Kidney (tissue), 14 donors: ENCODE measurements around the gene SNX14. TPM values are rescaled to one million over a fixed set of nuclear protein-coding genes. Genes with fewer than 3 reads are reported as not detected.

Source experiments
- DNase-seq, 5 donors: peaks; one replicate each; pipeline ENCODE4 v3.0.0-alpha.2; 2013 to 2020
- FAIRE-seq: peaks from 2 replicates; lab custom pipeline; 2012; peaks lifted over from hg19 to GRCh38; lab: Jason Lieb, UNC
- H3K27ac ChIP-seq, 2 donors: one replicate each; pipeline ENCODE4 v1.7.0; 2013; ENCODE audit warnings: low read depth in 2 of 2, low read length in 2 of 2, inconsistent platforms in 1 of 2
- H3K27me3 ChIP-seq: one replicate; pipeline ENCODE4 v1.7.1; 2013; ENCODE audit warnings: low read length, inconsistent platforms; ENCODE audit not compliant: control insufficient read depth, insufficient read depth
- H3K36me3 ChIP-seq, 3 donors: one replicate each; pipeline versions ENCODE4 v1.7.0 to v1.7.1; 2013; ENCODE audit warnings: low read length in 3 of 3, control low read depth in 1 of 3, inconsistent platforms in 1 of 3; ENCODE audit not compliant: insufficient read depth in 3 of 3, control insufficient read depth in 2 of 3
- H3K4me1 ChIP-seq, 3 donors: one replicate each; pipeline versions ENCODE4 v1.7.0 to v1.7.1; 2013; ENCODE audit warnings: low read length in 3 of 3, inconsistent platforms in 1 of 3, low read depth in 1 of 3; ENCODE audit not compliant: control insufficient read depth in 2 of 3, insufficient read depth in 2 of 3
- H3K4me3 ChIP-seq, 3 donors: one replicate each; pipeline versions ENCODE4 v1.7.0 to v1.8.1; 2013; ENCODE audit warnings: low read length in 3 of 3, control low read depth in 1 of 3, inconsistent platforms in 1 of 3
- H3K9ac ChIP-seq, 3 donors: one replicate each; pipeline versions ENCODE4 v1.7.0 to v1.7.1; 2013; ENCODE audit warnings: low read length in 3 of 3, control low read depth in 1 of 3, inconsistent platforms in 1 of 3
- H3K9me3 ChIP-seq, 3 donors: one replicate each; pipeline versions ENCODE4 v1.7.0 to v1.7.1; 2013; ENCODE audit warnings: low read length in 3 of 3, control low read depth in 1 of 3, inconsistent platforms in 1 of 3; ENCODE audit not compliant: control insufficient read depth in 2 of 3, insufficient read depth in 1 of 3
- CTCF ChIP-seq: IDR thresholded peaks from 3 replicates; pipeline ENCODE4 v1.5.1; 2012; ENCODE audit warnings: mild to moderate bottlenecking, moderate library complexity, borderline replicate concordance; ENCODE audit not compliant: insufficient read depth; ENCODE audit errors: extremely low read depth
- intact Hi-C: fragments of 100-400 bp; cut with DNase I; formaldehyde crosslinking; loops from one replicate; pipeline ENCODE4 v1.11.1; 2022
- polyA plus RNA-seq: library from polyadenylated mRNA; stranded (reverse); fragments of 350-450 nt; fragmentation: Illumina TruSeq; extraction: RNeasy Lipid Tissue Mini Kit (QIAGEN cat#74804); gene quantifications from one replicate; pipeline ENCODE4 v1.2.3, GENCODE V29; 2014; ENCODE audit warnings: low read depth, low replicate concordance; ENCODE audit not compliant: insufficient read depth
- total RNA-seq: library from RNA; stranded (reverse); fragmentation: NEBNext Ultra II Directional; extraction: Animal tissue kit (Norgen Biotek cat#: 25700); gene quantifications from one replicate; pipeline ENCODE4 v1.2.1, GENCODE V29; 2021
- donor health status: control.
- donor health status: control.
- donor health status: control.
- donor health status: control.
- donor health status: control.
- donor health status: DM: yes; HTN: yes; CAD: no.
- donor health status: Normal renal cell carcinoma (clear cell type).

The SNX14 gene
- total and polyA plus RNA-seq, 2 donors from 2014 or later: 100 to 125 TPM

- no peak for TF ChIP-seq CTCF
- peaks cover 0 to 7% (median 3%) of the 10 kb centered on the region in 3 donors for H3K4me1 ChIP-seq
- H3K36me3 ChIP-seq: no peaks in the 10 kb centered on the region
- intact Hi-C loops: no loop called here
- FAIRE-seq: no peak
- H3K4me3 ChIP-seq: no peak overlapping the region
- peak in 1 of 5 donors; percentile 24 for DNase-seq
- no peaks in the 10 kb centered on the region for H3K27me3 ChIP-seq
- H3K9ac ChIP-seq: no peak overlapping the region
- no peaks in the 10 kb centered on the region for H3K9me3 ChIP-seq
- peak overlapping the region in 1 of 2 donors; percentile 35 for H3K27ac ChIP-seq
These were observed 132.5 kb downstream of the SNX14 start for GRCh38 chr6:85460921-85461797.

- no peak for DNase-seq
- FAIRE-seq: no peak
- H3K4me1 ChIP-seq: peaks cover 0 to 7% (median 3%) of the 10 kb centered on the region in 3 donors
- H3K27me3 ChIP-seq: no peaks in the 10 kb centered on the region
- H3K27ac ChIP-seq: no peak overlapping the region
- no peaks in the 10 kb centered on the region for H3K9me3 ChIP-seq
- TF ChIP-seq CTCF: no peak
- no peaks in the 10 kb centered on the region for H3K36me3 ChIP-seq
- no peak overlapping the region for H3K4me3 ChIP-seq
- intact Hi-C loops: no loop called here
- H3K9ac ChIP-seq: no peak overlapping the region
These were observed 133.3 kb downstream of the SNX14 start for GRCh38 chr6:85460154-85460920.

- no peak for TF ChIP-seq CTCF
- Histone ChIP-seq H3K27me3 (no peaks in the 10 kb centered on the region), H3K27ac (no peak overlapping the region), H3K9ac (no peak overlapping the region), H3K4me1 (peaks cover 0 to 5% (median 3%) of the 10 kb centered on the region in 3 donors), H3K36me3 (no peaks in the 10 kb centered on the region), H3K4me3 (no peak overlapping the region), H3K9me3 (no peaks in the 10 kb centered on the region)
- DNase-seq (no peak), FAIRE-seq (no peak)
- intact Hi-C loops: no loop called here
These were observed 134.3 kb downstream of the SNX14 start for GRCh38 chr6:85459224-85459901.
